Natural killer cell (primary cell): ENCODE results near the gene TMEM151A. TPM values are rescaled to one million over a fixed set of nuclear protein-coding genes. Genes with fewer than 3 reads are reported as not detected.

Experiments
- ATAC-seq, 3 donors: fragments of 150-1000 bp in 2 of 3; fragments of 200-7000 bp in 1 of 3; cut with Tn5 transposase; 1 replicate in 1 of 3; 2 replicates in 2 of 3; pipeline ENCODE4 v1.10.0; 2021; ENCODE audit warnings: mild to moderate bottlenecking in 2 of 3, moderate library complexity in 2 of 3
- DNase-seq, 2 donors: peaks; one replicate each; pipeline versions ENCODE4 v3.0.0 to v3.0.0-alpha.2; 2013 to 2021; ENCODE audit warnings: mixed read lengths in 1 of 2
- H3K27ac ChIP-seq: one replicate; pipeline ENCODE4 v1.5.1; 2013; ENCODE audit warnings: mild to moderate bottlenecking, low read length
- H3K27me3 ChIP-seq: one replicate; pipeline ENCODE4 v1.6.1; 2013; ENCODE audit warnings: low read length; ENCODE audit not compliant: control insufficient read depth, insufficient read depth
- H3K36me3 ChIP-seq: one replicate; pipeline ENCODE4 v1.6.1; 2013; ENCODE audit warnings: low read length; ENCODE audit not compliant: control insufficient read depth, insufficient read depth
- H3K4me1 ChIP-seq: one replicate; pipeline ENCODE4 v1.6.1; 2013; ENCODE audit warnings: low read length; ENCODE audit not compliant: control insufficient read depth, insufficient read depth
- H3K4me3 ChIP-seq: one replicate; pipeline ENCODE4 v1.5.1; 2013; ENCODE audit warnings: low read length
- H3K9me3 ChIP-seq: one replicate; pipeline ENCODE4 v1.6.1; 2013; ENCODE audit warnings: low read length; ENCODE audit not compliant: control insufficient read depth, insufficient read depth
- H3K27ac Mint-ChIP-seq, 2 donors: one replicate each; pipeline ENCODE4 v1.8.0; 2022; ENCODE audit warnings: mild to moderate bottlenecking in 2 of 2, mixed read lengths in 2 of 2, moderate library complexity in 1 of 2
- H3K27me3 Mint-ChIP-seq, 2 donors: one replicate each; pipeline ENCODE4 v1.8.0; 2022; ENCODE audit warnings: low read depth in 2 of 2, mixed read lengths in 2 of 2
- H3K36me3 Mint-ChIP-seq: one replicate; pipeline ENCODE4 v1.8.0; 2022; ENCODE audit warnings: mixed read lengths
- H3K4me1 Mint-ChIP-seq, 2 donors: one replicate each; pipeline ENCODE4 v1.8.0; 2022; ENCODE audit warnings: mixed read lengths in 2 of 2
- H3K4me3 Mint-ChIP-seq: one replicate; pipeline ENCODE4 v1.8.0; 2022; ENCODE audit warnings: mild to moderate bottlenecking, moderate library complexity, mixed read lengths
- H3K9me3 Mint-ChIP-seq, 2 donors: one replicate each; pipeline ENCODE4 v1.8.0; 2022; ENCODE audit warnings: mixed read lengths in 2 of 2
- WGBS: methylation state at CpG from one replicate; pipeline ENCODE4 v1.1.7; 2013; ENCODE audit warnings: missing lambda C conversion rate; ENCODE audit not compliant: insufficient coverage; 5-methylcytosine and 5-hydroxymethylcytosine counted together
- intact Hi-C: fragments of 100-400 bp; cut with micrococcal nuclease; formaldehyde crosslinking; loops from one replicate; pipeline ENCODE4 v1.14.2; 2022
- total RNA-seq, 4 donors: library from RNA; stranded (reverse); fragments of 120-200 nt in 1 of 4; gene quantifications; one replicate each; pipeline versions ENCODE4 v1.2.3 to v1.2.4, GENCODE V29; 2013 to 2022
- TF ChIP-seq, protein P1 (sequence below): fragments of 200-600 bp; IDR thresholded peaks from one replicate; pipeline ENCODE4 v1.8.0; 2022; ENCODE audit warnings: antibody characterized with exemption

The TMEM151A gene
- total RNA-seq, 3 donors from 2014 or later (not counting 1 experiment from before 2014, with no cell fraction given): not detected

DNA sequence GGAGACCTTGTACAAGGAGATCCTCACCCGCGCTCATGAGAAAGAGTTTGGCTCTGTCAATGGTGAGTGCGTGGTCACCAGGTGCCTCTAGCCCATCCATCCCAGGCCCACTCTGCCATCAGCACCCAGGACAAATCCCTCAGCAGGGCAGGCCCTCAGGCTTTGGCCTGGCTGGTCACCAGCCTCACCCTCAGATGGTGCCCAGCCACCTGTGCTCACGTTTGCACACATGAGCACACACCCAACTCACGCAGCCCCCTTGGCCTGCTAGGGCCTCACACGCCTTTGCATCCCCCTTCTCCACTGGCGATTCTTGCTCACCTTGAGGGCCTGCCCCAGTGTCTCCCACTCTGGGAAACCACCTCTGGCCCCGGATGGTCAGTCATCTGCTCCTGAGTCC is 27.3 kb upstream of the TMEM151A start:
- Mint-ChIP-seq H3K9me3 (no peaks in the 10 kb centered on the region), H3K4me1 (peaks cover 22 to 24% of the 10 kb centered on the region in 2 donors), H3K36me3 (no peaks in the 10 kb centered on the region), H3K27ac (no peak overlapping the region), H3K27me3 (no peaks in the 10 kb centered on the region), H3K4me3 (no peak overlapping the region)
- no peak for DNase-seq
- TF ChIP-seq, protein P1, sequence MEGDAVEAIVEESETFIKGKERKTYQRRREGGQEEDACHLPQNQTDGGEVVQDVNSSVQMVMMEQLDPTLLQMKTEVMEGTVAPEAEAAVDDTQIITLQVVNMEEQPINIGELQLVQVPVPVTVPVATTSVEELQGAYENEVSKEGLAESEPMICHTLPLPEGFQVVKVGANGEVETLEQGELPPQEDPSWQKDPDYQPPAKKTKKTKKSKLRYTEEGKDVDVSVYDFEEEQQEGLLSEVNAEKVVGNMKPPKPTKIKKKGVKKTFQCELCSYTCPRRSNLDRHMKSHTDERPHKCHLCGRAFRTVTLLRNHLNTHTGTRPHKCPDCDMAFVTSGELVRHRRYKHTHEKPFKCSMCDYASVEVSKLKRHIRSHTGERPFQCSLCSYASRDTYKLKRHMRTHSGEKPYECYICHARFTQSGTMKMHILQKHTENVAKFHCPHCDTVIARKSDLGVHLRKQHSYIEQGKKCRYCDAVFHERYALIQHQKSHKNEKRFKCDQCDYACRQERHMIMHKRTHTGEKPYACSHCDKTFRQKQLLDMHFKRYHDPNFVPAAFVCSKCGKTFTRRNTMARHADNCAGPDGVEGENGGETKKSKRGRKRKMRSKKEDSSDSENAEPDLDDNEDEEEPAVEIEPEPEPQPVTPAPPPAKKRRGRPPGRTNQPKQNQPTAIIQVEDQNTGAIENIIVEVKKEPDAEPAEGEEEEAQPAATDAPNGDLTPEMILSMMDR: no peak
- Histone ChIP-seq H3K36me3 (peaks cover 31% of the 10 kb centered on the region), H3K4me1 (peaks cover 23% of the 10 kb centered on the region), H3K27me3 (no peaks in the 10 kb centered on the region), H3K27ac (no peak overlapping the region), H3K4me3 (no peak overlapping the region), H3K9me3 (no peaks in the 10 kb centered on the region)
- intact Hi-C loops: no loop called here
- no peak for ATAC-seq
- 95% methylated on average over 8 of the region's 8 CpGs for WGBS

GRCh38 chr11:66264914-66265313 is 26.8 kb upstream of the TMEM151A start:
- 86% methylated on average over 9 of the region's 12 CpGs for WGBS
- no peaks in the 10 kb centered on the region for H3K36me3 Mint-ChIP-seq
- peak in 1 of 2 donors; percentile 58 for DNase-seq
- Histone ChIP-seq H3K4me1 (peaks cover 29% of the 10 kb centered on the region), H3K4me3 (no peak overlapping the region), H3K27me3 (no peaks in the 10 kb centered on the region), H3K36me3 (peaks cover 30% of the 10 kb centered on the region), H3K27ac (no peak overlapping the region), H3K9me3 (no peaks in the 10 kb centered on the region)
- H3K27ac Mint-ChIP-seq: no peak overlapping the region
- H3K9me3 Mint-ChIP-seq: no peaks in the 10 kb centered on the region
- intact Hi-C loops: no loop called here
- no peaks in the 10 kb centered on the region for H3K27me3 Mint-ChIP-seq
- H3K4me3 Mint-ChIP-seq: no peak overlapping the region
- ATAC-seq: no peak
- TF ChIP-seq, protein P1: no peak
- H3K4me1 Mint-ChIP-seq: peaks cover 25 to 30% of the 10 kb centered on the region in 2 donors

DNA sequence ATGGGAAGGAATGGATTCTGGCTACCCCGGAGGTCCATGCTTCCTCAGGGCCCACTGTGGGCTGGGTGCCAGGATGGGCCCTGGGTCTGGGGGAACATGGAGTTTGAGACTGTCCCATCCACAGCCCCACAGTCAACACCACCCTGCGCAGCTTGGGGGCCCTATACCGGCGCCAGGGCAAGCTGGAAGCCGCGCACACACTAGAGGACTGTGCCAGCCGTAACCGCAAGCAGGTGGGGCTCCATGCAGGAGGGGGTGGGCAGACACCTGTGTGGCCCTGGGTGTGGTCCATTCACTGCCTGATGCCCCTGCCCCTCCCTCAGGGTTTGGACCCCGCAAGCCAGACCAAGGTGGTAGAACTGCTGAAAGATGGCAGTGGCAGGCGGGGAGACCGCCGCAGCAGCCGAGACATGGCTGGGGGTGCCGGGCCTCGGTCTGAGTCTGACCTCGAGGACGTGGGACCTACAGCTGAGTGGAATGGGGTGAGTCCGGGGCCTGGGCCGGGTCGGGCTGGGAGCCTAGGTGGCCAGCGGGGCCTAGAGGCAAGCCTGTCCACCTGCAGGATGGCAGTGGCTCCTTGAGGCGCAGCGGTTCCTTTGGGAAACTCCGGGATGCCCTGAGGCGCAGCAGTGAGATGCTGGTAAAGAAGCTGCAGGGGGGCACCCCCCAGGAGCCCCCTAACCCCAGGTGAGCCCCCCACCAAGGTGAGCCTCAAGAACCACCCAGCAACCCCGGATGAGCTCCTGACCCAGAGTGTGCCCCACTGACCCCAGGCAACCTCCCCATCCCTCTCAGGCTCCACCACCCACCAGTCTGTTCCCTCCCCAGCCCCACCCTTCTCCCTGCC is 25.9 kb upstream of the TMEM151A start:
- Histone ChIP-seq H3K9me3 (no peaks in the 10 kb centered on the region), H3K4me3 (no peak overlapping the region), H3K27ac (no peak overlapping the region), H3K36me3 (peaks cover 29% of the 10 kb centered on the region), H3K27me3 (no peaks in the 10 kb centered on the region), H3K4me1 (peaks cover 37% of the 10 kb centered on the region)
- Mint-ChIP-seq H3K4me1 (peaks cover 29 to 35% of the 10 kb centered on the region in 2 donors), H3K36me3 (no peaks in the 10 kb centered on the region), H3K4me3 (no peak overlapping the region), H3K9me3 (no peaks in the 10 kb centered on the region), H3K27me3 (no peaks in the 10 kb centered on the region), H3K27ac (no peak overlapping the region)
- DNase-seq (no peak), ATAC-seq (no peak)
- WGBS: 97% methylated on average over 26 of the region's 26 CpGs
- intact Hi-C loops: no loop called here
- TF ChIP-seq, protein P1: no peak
